Liver (tissue), 9 donors: ENCODE results near the gene BDKRB1. TPM values are rescaled to one million over a fixed set of nuclear protein-coding genes. Genes with fewer than 3 reads are reported as not detected.

Experiments
- DNase-seq: peaks from one replicate; pipeline ENCODE4 v3.0.0-alpha.2; 2017; ENCODE audit warnings: low spot score
- H3K27ac ChIP-seq, 2 donors: one replicate each; pipeline ENCODE4 v1.7.0; 2013; ENCODE audit warnings: inconsistent platforms in 2 of 2, low read length in 2 of 2, control low read depth in 1 of 2, low read depth in 1 of 2, mild to moderate bottlenecking in 1 of 2
- H3K27me3 ChIP-seq, 4 donors: one replicate each; pipeline versions ENCODE4 v1.6.1 to v1.7.0; 2013; ENCODE audit warnings: low read length in 3 of 4, inconsistent platforms in 1 of 4, mild to moderate bottlenecking in 1 of 4, moderate library complexity in 1 of 4; ENCODE audit not compliant: control insufficient read depth in 4 of 4, insufficient read depth in 4 of 4
- H3K36me3 ChIP-seq, 4 donors: one replicate each; pipeline versions ENCODE4 v1.6.1 to v1.7.0; 2013; ENCODE audit warnings: low read length in 3 of 4, mild to moderate bottlenecking in 3 of 4, low read depth in 1 of 4, moderate library complexity in 1 of 4; ENCODE audit not compliant: control insufficient read depth in 4 of 4, insufficient read depth in 3 of 4
- H3K4me1 ChIP-seq, 4 donors: one replicate each; pipeline versions ENCODE4 v1.6.1 to v1.7.0; 2013; ENCODE audit warnings: low read length in 3 of 4, mild to moderate bottlenecking in 3 of 4, moderate library complexity in 1 of 4; ENCODE audit not compliant: control insufficient read depth in 4 of 4, insufficient read depth in 4 of 4
- H3K4me3 ChIP-seq, 3 donors: one replicate each; pipeline versions ENCODE4 v1.6.1 to v1.7.0; 2013; ENCODE audit warnings: low read length in 3 of 3, control low read depth in 1 of 3, low read depth in 1 of 3, mild to moderate bottlenecking in 1 of 3
- H3K9ac ChIP-seq, 2 donors: one replicate each; pipeline ENCODE4 v1.7.0; 2013; ENCODE audit warnings: low read length in 2 of 2, mild to moderate bottlenecking in 2 of 2, moderate library complexity in 2 of 2, control low read depth in 1 of 2, low read depth in 1 of 2
- H3K9me3 ChIP-seq, 4 donors: one replicate each; pipeline versions ENCODE4 v1.6.1 to v1.7.0; 2013; ENCODE audit warnings: low read length in 3 of 4; ENCODE audit not compliant: control insufficient read depth in 4 of 4
- EGR1 ChIP-seq, 2 donors: IDR thresholded peaks; 2 replicates each; pipeline ENCODE4 v1.6.1; 2016 to 2018; ENCODE audit warnings: antibody characterized with exemption in 2 of 2, low read depth in 2 of 2
- FOXA1 ChIP-seq: IDR thresholded peaks from 2 replicates; pipeline ENCODE4 v1.6.1; 2016; ENCODE audit warnings: antibody characterized with exemption
- FOXA2 ChIP-seq: IDR thresholded peaks from 2 replicates; pipeline ENCODE4 v1.6.1; 2016; ENCODE audit warnings: antibody characterized with exemption
- GABPA ChIP-seq, 2 donors: IDR thresholded peaks in 1 of 2; conservative IDR thresholded peaks in 1 of 2; 2 replicates each; pipeline ENCODE4 v1.6.1; 2016; ENCODE audit warnings: antibody characterized with exemption in 2 of 2, mild to moderate bottlenecking in 1 of 2, moderate library complexity in 1 of 2
- HNF4A ChIP-seq, 2 donors: conservative IDR thresholded peaks; 2 replicates each; pipeline ENCODE4 v1.6.1; 2016; ENCODE audit warnings: antibody characterized with exemption in 2 of 2, mild to moderate bottlenecking in 2 of 2
- HNF4G ChIP-seq: IDR thresholded peaks from 2 replicates; pipeline ENCODE4 v1.6.1; 2016; ENCODE audit warnings: antibody characterized with exemption
- JUND ChIP-seq, 2 donors: IDR thresholded peaks; 2 replicates each; pipeline ENCODE4 v1.6.1; 2016; ENCODE audit warnings: antibody characterized with exemption in 2 of 2
- RAD21 ChIP-seq, 2 donors: IDR thresholded peaks; 2 replicates each; pipeline ENCODE4 v1.6.1; 2016; ENCODE audit warnings: antibody characterized with exemption in 2 of 2, mild to moderate bottlenecking in 2 of 2
- RXRA ChIP-seq, 2 donors: IDR thresholded peaks; 2 replicates each; pipeline ENCODE4 v1.6.1; 2017 to 2018; ENCODE audit warnings: antibody characterized with exemption in 2 of 2, mild to moderate bottlenecking in 1 of 2
- SP1 ChIP-seq: IDR thresholded peaks from 2 replicates; pipeline ENCODE4 v1.6.1; 2018; ENCODE audit warnings: antibody characterized with exemption, mild to moderate bottlenecking
- TAF1 ChIP-seq: conservative IDR thresholded peaks from 2 replicates; pipeline ENCODE4 v1.6.1; 2016; ENCODE audit warnings: antibody characterized with exemption, mild to moderate bottlenecking
- YY1 ChIP-seq: IDR thresholded peaks from 2 replicates; pipeline ENCODE4 v1.6.1; 2016; ENCODE audit warnings: antibody characterized with exemption, mild to moderate bottlenecking
- WGBS: extraction: QIAGEN DNeasy Blood & Tissue Kit; methylation state at CpG from one replicate; pipeline ENCODE4 v1.1.7; 2013; 5-methylcytosine and 5-hydroxymethylcytosine counted together
- polyA plus RNA-seq, 2 donors: library from polyadenylated mRNA; stranded (reverse) in 1 of 2; unstranded in 1 of 2; fragments of 200-250 nt in 1 of 2; fragments of >200 nt in 1 of 2; fragmentation: Nextera tagmentation in 1 of 2; extraction: Ambion mirVana in 1 of 2; gene quantifications; one replicate each; pipeline versions ENCODE4 v1.2.1 to v1.2.3, GENCODE V29; 2013 to 2015
- total RNA-seq, 2 donors: library from RNA; depleted of rRNA; stranded (reverse); fragments of >200 nt; gene quantifications; one replicate each; pipeline ENCODE4 v1.2.3, GENCODE V29; 2014
- TF ChIP-seq, protein P1 (sequence below): IDR thresholded peaks from 2 replicates; pipeline ENCODE4 v1.6.1; 2016; ENCODE audit warnings: antibody characterized with exemption
- TF ChIP-seq, protein P2 (sequence below): IDR thresholded peaks from 2 replicates; pipeline ENCODE4 v1.6.1; 2016; ENCODE audit warnings: antibody characterized with exemption
- TF ChIP-seq, protein P3 (sequence below): IDR thresholded peaks from 2 replicates; pipeline ENCODE4 v1.6.1; 2016; ENCODE audit warnings: antibody characterized with exemption
- TF ChIP-seq, protein P4 (sequence below): fragments of 150-350 bp; IDR thresholded peaks from 2 replicates; pipeline ENCODE4 v1.5.1; 2017; ENCODE audit warnings: improper control_type of control experiment, low read depth, low read length; ENCODE audit not compliant: missing input control
- TF ChIP-seq, protein P5 (sequence below): IDR thresholded peaks from 2 replicates; pipeline ENCODE4 v1.6.1; 2016; ENCODE audit warnings: antibody characterized with exemption, mild to moderate bottlenecking
- donor health status: healthy.
- donor health status: healthy.
- donor health status: healthy.
- donor health status: healthy.
- donor health status: healthy.

Gene BDKRB1
- total and polyA plus RNA-seq, 4 donors: not detected

DNA sequence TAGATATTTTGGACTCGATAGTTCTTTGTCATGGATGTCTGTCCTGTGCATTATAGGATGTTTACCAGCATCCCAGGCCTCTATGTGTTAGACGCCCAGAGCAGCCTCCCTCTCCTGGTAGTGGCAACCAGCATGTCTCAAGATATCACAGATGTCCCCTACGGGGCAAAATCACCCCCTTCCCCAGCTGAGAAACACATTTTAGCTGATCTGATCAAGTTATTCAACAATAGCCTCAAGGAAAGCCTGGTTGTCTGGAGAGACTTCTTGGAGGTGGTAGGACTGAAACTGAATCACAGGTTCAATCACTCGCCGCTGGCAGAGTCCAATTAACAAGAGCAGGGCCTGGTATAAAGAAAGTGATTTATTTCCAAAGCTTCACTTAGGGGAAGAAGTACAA lies 17.6 kb downstream of the BDKRB1 start (continued):
- TF ChIP-seq, protein P1, sequence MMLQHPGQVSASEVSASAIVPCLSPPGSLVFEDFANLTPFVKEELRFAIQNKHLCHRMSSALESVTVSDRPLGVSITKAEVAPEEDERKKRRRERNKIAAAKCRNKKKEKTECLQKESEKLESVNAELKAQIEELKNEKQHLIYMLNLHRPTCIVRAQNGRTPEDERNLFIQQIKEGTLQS: no peak
- no peak for TF ChIP-seq YY1
- no peak for TF ChIP-seq FOXA2
- TF ChIP-seq FOXA1: no peak

DNA sequence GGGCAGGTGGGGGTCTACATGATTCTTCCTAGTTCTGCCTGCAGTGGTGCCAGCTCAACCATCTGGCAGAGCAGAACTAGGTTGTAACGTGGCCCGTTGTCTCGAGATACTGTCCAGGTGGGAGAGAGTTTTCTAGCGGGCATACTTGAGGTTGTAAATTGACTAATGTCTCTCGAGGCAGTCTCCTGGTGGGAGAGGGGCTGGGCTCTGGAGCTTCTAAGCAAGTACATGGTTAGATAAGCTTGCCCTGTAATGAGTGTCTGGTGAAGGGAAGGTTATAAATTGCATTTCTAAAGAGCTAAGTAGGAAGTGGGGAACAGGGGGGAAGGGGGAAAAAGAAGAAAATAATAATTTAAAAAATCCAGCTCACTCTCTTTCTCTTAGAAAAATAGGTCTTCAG lies 18.1 kb downstream of the BDKRB1 start:
- Histone ChIP-seq H3K4me3 (no peak overlapping the region), H3K4me1 (peaks cover 0 to 7% (median 4%) of the 10 kb centered on the region in 4 donors), H3K9ac (no peak overlapping the region), H3K9me3 (peaks cover 0 to 6% (median 3%) of the 10 kb centered on the region in 4 donors), H3K36me3 (no peaks in the 10 kb centered on the region), H3K27ac (no peak overlapping the region), H3K27me3 (no peaks in the 10 kb centered on the region)
- 90% methylated on average over 5 of the region's 5 CpGs for WGBS
- no peak for DNase-seq
- TF ChIP-seq HNF4G (no peak), FOXA1 (no peak), RXRA (IDR thresholded peaks at IDR 0.05) (no peak), TAF1 (no peak)
- TF ChIP-seq, protein P1: no peak

DNA sequence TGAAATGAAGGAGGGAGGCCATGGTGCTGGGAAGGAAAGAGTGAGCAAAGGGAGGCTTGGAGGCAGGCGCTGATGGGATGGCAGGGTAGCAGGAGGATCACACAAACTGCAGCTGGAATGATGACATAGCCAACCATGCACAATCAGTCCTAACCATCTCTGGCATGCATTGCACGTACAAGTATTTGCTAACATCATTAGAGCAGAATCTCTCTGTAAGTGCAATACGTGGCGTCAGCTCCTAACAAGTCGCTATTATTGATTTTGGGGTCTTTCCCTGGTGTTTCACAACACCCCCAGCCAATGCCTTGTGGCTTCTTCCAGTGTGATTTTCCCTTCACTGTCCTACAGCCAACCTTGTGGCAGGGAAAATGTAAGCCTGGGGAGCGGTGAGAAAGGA lies 18.5 kb downstream of the BDKRB1 start:
- Histone ChIP-seq H3K4me3 (no peak overlapping the region), H3K36me3 (no peaks in the 10 kb centered on the region), H3K27me3 (no peaks in the 10 kb centered on the region), H3K9me3 (peaks cover 0 to 6% (median 3%) of the 10 kb centered on the region in 4 donors), H3K27ac (no peak overlapping the region), H3K4me1 (peaks cover 0 to 4% (median 2%) of the 10 kb centered on the region in 4 donors), H3K9ac (no peak overlapping the region)
- no peak for DNase-seq
- TF ChIP-seq HNF4G (no peak), JUND (IDR thresholded peaks at IDR 0.05) (no peak), YY1 (no peak), RAD21 (IDR thresholded peaks at IDR 0.05) (no peak), FOXA2 (no peak), SP1 (no peak), FOXA1 (no peak), HNF4A (conservative IDR thresholded peaks at IDR 0.05) (no peak), EGR1 (IDR thresholded peaks at IDR 0.05; ENCODE audit: low read depth in 2 of 2) (no peak), GABPA (IDR thresholded peaks at IDR 0.05 in 1 of 2, conservative IDR thresholded peaks at IDR 0.05 in 1 of 2) (no peak), TAF1 (no peak), RXRA (IDR thresholded peaks at IDR 0.05) (no peak)
- TF ChIP-seq, protein P2, sequence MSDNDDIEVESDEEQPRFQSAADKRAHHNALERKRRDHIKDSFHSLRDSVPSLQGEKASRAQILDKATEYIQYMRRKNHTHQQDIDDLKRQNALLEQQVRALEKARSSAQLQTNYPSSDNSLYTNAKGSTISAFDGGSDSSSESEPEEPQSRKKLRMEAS: no peak
- TF ChIP-seq, protein P1: no peak
- TF ChIP-seq, protein P3, sequence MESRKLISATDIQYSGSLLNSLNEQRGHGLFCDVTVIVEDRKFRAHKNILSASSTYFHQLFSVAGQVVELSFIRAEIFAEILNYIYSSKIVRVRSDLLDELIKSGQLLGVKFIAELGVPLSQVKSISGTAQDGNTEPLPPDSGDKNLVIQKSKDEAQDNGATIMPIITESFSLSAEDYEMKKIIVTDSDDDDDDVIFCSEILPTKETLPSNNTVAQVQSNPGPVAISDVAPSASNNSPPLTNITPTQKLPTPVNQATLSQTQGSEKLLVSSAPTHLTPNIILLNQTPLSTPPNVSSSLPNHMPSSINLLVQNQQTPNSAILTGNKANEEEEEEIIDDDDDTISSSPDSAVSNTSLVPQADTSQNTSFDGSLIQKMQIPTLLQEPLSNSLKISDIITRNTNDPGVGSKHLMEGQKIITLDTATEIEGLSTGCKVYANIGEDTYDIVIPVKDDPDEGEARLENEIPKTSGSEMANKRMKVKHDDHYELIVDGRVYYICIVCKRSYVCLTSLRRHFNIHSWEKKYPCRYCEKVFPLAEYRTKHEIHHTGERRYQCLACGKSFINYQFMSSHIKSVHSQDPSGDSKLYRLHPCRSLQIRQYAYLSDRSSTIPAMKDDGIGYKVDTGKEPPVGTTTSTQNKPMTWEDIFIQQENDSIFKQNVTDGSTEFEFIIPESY: no peak
- TF ChIP-seq, protein P4, sequence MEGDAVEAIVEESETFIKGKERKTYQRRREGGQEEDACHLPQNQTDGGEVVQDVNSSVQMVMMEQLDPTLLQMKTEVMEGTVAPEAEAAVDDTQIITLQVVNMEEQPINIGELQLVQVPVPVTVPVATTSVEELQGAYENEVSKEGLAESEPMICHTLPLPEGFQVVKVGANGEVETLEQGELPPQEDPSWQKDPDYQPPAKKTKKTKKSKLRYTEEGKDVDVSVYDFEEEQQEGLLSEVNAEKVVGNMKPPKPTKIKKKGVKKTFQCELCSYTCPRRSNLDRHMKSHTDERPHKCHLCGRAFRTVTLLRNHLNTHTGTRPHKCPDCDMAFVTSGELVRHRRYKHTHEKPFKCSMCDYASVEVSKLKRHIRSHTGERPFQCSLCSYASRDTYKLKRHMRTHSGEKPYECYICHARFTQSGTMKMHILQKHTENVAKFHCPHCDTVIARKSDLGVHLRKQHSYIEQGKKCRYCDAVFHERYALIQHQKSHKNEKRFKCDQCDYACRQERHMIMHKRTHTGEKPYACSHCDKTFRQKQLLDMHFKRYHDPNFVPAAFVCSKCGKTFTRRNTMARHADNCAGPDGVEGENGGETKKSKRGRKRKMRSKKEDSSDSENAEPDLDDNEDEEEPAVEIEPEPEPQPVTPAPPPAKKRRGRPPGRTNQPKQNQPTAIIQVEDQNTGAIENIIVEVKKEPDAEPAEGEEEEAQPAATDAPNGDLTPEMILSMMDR: no peak
- TF ChIP-seq, protein P5, sequence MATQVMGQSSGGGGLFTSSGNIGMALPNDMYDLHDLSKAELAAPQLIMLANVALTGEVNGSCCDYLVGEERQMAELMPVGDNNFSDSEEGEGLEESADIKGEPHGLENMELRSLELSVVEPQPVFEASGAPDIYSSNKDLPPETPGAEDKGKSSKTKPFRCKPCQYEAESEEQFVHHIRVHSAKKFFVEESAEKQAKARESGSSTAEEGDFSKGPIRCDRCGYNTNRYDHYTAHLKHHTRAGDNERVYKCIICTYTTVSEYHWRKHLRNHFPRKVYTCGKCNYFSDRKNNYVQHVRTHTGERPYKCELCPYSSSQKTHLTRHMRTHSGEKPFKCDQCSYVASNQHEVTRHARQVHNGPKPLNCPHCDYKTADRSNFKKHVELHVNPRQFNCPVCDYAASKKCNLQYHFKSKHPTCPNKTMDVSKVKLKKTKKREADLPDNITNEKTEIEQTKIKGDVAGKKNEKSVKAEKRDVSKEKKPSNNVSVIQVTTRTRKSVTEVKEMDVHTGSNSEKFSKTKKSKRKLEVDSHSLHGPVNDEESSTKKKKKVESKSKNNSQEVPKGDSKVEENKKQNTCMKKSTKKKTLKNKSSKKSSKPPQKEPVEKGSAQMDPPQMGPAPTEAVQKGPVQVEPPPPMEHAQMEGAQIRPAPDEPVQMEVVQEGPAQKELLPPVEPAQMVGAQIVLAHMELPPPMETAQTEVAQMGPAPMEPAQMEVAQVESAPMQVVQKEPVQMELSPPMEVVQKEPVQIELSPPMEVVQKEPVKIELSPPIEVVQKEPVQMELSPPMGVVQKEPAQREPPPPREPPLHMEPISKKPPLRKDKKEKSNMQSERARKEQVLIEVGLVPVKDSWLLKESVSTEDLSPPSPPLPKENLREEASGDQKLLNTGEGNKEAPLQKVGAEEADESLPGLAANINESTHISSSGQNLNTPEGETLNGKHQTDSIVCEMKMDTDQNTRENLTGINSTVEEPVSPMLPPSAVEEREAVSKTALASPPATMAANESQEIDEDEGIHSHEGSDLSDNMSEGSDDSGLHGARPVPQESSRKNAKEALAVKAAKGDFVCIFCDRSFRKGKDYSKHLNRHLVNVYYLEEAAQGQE: no peak
- WGBS: 67% methylated on average over 6 of the region's 6 CpGs
